Measurements from ENCODE around the gene ZNF577. TPM values are rescaled to one million over a fixed set of nuclear protein-coding genes. Genes with fewer than 3 reads are reported as not detected.

ZNF577 gene
- 10 to 100 TPM in 1 of 3 donors, 1 to 10 TPM in 2; 5.8 to 17.2 (median 9.7) TPM for total RNA-seq
- long read RNA-seq, donor 1, partial matches to known transcripts, result 2 of 16 reads
- long read RNA-seq, donor 1, other reads (novel, unspliced or antisense), result 10 of 16 reads
- long read RNA-seq, donor 2, partial matches to known transcripts, result 0 of 3 reads
- long read RNA-seq, donor 2, other reads (novel, unspliced or antisense), result 0 of 3 reads

DNA sequence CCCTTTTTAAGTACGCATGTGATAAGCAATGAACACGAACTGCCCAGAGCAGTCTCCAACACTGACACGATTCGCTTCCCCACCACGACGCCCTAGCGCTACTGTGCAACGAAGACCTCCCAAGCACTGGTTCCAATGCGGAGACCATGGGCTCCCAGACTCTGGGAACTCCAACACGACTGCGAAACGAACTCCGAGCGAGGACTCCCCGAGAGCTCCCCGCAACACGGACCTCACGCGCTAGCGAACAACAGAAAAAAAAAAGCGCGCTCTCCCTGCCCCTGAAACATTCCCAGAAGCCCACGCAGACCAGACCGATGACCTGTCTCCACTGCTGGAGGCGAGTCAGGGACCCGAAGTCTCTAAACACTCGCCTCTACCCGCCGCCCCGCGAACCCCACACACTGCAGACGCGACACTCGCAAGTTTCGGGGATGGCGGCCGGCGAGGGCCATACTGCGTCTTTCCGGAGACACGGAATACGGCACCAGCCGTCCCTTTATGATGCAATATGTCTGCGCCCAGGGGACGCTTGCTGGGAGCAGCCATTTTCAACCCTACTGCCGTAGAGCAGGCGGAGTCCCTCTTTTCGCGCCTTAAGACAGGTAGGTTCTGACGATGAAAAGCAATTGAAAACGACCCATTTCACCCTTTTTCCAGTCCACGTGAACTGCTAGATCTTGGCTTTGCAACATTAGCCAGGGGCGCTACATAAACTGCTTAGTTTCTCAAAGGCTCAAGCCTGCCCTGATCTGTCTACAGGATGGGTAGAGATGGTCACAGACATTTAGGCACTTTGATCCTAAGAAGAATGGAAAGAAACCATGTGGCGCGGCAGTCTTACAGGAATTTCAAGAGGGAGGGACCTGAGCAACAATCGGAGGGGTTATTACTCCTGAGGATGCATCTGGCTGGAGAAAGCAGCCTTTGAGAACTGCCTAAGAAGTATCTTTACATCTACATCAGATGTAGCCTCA, at the start of gene ZNF577:
ZNF577 (minus strand) TSS at position 430 of the 977 bp plus-strand sequence. CDS start 7,569 bp downstream, outside the sequence.
- H3K4me3 ChIP-seq, result peak within 1 kb of the TSS; percentile 54
- intact Hi-C loops (cut with DNase I, micrococcal nuclease), result no loop called here
- DNase-seq (peak; percentile 90 to 96 (median 91)), ATAC-seq (peak; percentile 100)
- peaks cover 96% of the 10 kb centered on the region for H3K9me3 ChIP-seq
- TF ChIP-seq, protein P1, sequence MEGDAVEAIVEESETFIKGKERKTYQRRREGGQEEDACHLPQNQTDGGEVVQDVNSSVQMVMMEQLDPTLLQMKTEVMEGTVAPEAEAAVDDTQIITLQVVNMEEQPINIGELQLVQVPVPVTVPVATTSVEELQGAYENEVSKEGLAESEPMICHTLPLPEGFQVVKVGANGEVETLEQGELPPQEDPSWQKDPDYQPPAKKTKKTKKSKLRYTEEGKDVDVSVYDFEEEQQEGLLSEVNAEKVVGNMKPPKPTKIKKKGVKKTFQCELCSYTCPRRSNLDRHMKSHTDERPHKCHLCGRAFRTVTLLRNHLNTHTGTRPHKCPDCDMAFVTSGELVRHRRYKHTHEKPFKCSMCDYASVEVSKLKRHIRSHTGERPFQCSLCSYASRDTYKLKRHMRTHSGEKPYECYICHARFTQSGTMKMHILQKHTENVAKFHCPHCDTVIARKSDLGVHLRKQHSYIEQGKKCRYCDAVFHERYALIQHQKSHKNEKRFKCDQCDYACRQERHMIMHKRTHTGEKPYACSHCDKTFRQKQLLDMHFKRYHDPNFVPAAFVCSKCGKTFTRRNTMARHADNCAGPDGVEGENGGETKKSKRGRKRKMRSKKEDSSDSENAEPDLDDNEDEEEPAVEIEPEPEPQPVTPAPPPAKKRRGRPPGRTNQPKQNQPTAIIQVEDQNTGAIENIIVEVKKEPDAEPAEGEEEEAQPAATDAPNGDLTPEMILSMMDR (IDR thresholded peaks at IDR 0.05), result no peak
- H3K36me3 ChIP-seq (ENCODE audit: low read depth), result peaks cover 8% of the 10 kb centered on the region
- no peaks in the 10 kb centered on the region for H3K4me1 ChIP-seq (ENCODE audit: low read depth)

DNA sequence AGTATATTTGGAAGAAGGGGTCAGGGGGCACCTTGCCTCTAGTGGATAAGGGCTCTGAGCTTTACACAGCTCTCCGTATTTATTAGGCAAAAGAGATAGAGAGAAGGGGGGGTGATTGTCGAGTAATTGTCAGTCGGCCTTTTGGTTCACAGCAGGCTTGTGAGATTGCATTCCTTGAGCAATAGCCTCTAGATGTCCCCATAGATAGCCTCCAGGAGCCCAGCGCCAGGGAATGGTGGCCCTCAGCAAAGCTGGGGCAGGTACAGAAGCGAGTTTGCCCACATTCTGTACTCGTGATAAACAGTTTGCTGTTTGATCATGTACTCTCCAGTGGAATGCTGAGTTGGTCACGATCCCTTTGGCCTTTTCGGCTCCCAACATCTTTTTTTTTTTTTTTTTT, 44.2 kb upstream of the ZNF577 start:
- intact Hi-C loops (cut with DNase I, micrococcal nuclease), result no loop called here
- ATAC-seq, result no peak
- Histone ChIP-seq H3K36me3 (ENCODE audit: low read depth) (peaks cover 13% of the 10 kb centered on the region), H3K4me1 (ENCODE audit: low read depth) (no peaks in the 10 kb centered on the region), H3K4me3 (no peak overlapping the region), H3K9me3 (peaks cover 69% of the 10 kb centered on the region)
- DNase-seq, result no peak
- TF ChIP-seq, protein P1 (IDR thresholded peaks at IDR 0.05), result no peak

DNA sequence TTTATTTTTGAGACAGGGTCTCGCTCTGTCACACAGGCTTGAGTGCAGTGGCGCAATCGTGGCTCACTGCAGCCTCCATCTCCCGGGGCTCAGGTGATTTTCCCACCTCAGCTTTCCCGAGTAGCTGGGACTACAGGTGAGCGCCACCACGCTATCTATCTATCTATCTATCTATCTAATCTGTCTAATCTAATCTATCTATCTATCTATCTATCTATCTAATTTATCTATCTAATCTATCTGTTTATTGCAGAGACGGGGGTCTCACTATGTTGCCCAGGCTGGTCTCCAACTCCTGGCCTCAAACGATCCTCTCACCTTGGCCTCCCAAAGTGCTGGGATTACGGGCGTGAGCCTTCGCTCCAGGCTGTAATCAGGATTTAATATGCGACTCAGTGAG, 40.1 kb upstream of the ZNF577 start:
- intact Hi-C loops (cut with DNase I, micrococcal nuclease), result no loop called here

DNA sequence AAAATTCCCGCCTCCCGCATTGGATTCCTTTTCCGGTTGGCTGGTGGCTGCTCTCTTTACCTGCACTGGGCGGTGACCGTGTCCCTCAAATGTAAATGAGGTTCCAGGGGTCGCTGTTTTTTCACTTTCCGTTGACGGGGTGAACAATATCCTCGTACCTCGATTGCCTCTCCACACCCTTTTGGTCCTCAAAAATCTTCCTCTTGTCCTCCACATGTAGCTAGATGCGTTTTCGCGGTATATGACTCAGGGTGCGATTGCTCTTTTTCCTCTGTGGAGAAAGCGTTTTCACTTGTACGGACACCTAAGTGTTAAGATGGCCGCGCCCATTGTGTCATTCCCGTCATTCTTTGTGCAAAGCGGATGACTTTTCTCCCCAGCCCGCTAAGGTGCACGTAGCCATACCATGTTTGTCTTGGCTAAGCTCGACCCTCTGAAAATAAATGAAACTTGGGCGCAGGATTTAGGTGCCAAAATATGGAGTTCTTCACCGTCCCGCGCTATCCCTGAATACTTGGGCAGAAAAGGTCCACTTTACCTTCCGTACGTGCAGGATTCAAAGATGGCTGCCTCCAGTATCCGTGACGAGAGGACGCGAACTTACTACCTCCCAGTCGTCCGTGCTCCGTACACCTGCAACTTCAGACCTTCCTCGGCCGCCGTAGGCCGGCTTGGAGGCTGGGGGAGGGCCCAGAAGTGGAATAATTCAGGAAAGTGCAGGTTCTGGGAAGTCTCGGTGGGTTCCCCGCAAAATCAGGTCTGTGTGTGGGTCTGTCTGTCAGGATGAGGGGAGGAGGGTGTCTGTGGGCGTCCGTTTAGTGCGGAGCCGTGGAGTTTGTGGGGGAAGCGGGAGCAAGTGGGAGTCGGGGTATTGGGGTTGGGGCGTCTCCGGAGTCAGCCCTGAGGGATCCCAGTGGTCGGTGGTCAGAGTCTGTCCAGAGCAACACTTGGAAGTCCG, 39.3 kb upstream of the ZNF577 start, which contains the start of gene ZNF613:
ZNF613 (plus strand) TSS at position 689 of the 958 bp plus-strand sequence. CDS start 8,749 bp downstream, outside the sequence.
- Histone ChIP-seq H3K4me3 (peak within 1 kb of the TSS; percentile 62), H3K36me3 (ENCODE audit: low read depth) (peaks cover 4% of the 10 kb centered on the region), H3K9me3 (peaks cover 57% of the 10 kb centered on the region), H3K4me1 (ENCODE audit: low read depth) (no peaks in the 10 kb centered on the region)
- peak; percentile 99 for ATAC-seq
- peak; percentile 90 to 93 (median 91) for DNase-seq
- TF ChIP-seq, protein P1 (IDR thresholded peaks at IDR 0.05), result no peak
- intact Hi-C loops (cut with DNase I, micrococcal nuclease), result no loop called here

More for the DNA sequence above, 40.1 kb upstream of the ZNF577 start:
- peaks cover 4% of the 10 kb centered on the region for H3K36me3 ChIP-seq (ENCODE audit: low read depth)
- ATAC-seq (no peak), DNase-seq (no peak)
- H3K9me3 ChIP-seq, result peaks cover 57% of the 10 kb centered on the region
- H3K4me1 ChIP-seq (ENCODE audit: low read depth), result no peaks in the 10 kb centered on the region
- peak overlapping the region; percentile 62 for H3K4me3 ChIP-seq
- TF ChIP-seq, protein P1 (IDR thresholded peaks at IDR 0.05), result no peak

DNA sequence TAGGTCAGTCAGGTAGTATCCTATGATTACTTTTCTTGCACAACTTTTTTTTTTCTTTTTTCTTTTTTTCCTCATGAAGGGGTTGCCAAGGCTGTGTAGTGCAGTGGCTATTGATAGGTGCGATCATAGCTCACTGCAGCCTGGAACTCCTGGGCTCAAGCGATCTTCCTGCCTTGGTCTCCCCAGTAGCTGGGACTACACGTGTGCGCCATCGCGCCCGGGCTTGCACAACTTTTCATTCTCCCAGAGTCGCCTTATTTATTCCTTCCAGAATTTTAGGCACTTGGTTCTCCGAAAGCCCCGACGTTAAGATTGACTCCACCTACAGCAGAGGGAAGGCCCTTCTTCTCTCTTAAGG, 38.7 kb upstream of the ZNF577 start:
- ATAC-seq (no peak), DNase-seq (no peak)
- Histone ChIP-seq H3K36me3 (ENCODE audit: low read depth) (peaks cover 4% of the 10 kb centered on the region), H3K9me3 (peaks cover 57% of the 10 kb centered on the region), H3K4me3 (no peak overlapping the region), H3K4me1 (ENCODE audit: low read depth) (no peaks in the 10 kb centered on the region)
- intact Hi-C loops (cut with DNase I, micrococcal nuclease), result no loop called here
- TF ChIP-seq, protein P1 (IDR thresholded peaks at IDR 0.05), result no peak

Measured in mucosa of descending colon (tissue), 3 donors.